Raji (cell line): ENCODE results near the gene IGHMBP2.

Source experiments
- POLR2A ChIP-seq: IDR thresholded peaks from 2 replicates; pipeline ENCODE4 v1.6.1; 2011; ENCODE audit warnings: low read depth, low read length, control low read depth; ENCODE audit not compliant: insufficient read depth

Gene IGHMBP2

GRCh38 chr11:68880851-68881250 lies 22.8 kb upstream of the IGHMBP2 start:
- TF ChIP-seq POLR2A: no peak

- TF ChIP-seq POLR2A: no peak
Measured at GRCh38 chr11:68881320-68881719, 22.4 kb upstream of the IGHMBP2 start.

- TF ChIP-seq POLR2A: no peak
Measured at GRCh38 chr11:68882391-68882790, 21.3 kb upstream of the IGHMBP2 start.

GRCh38 chr11:68889948-68890446 lies 13.7 kb upstream of the IGHMBP2 start:
- TF ChIP-seq POLR2A: no peak

- TF ChIP-seq POLR2A: no peak
Measured at GRCh38 chr11:68890490-68891231, 13.0 kb upstream of the IGHMBP2 start.

- TF ChIP-seq POLR2A: no peak
Measured at GRCh38 chr11:68891351-68891948, 12.2 kb upstream of the IGHMBP2 start.

GRCh38 chr11:68892576-68892975 lies 11.1 kb upstream of the IGHMBP2 start:
- TF ChIP-seq POLR2A: no peak

- TF ChIP-seq POLR2A: no peak
Measured at GRCh38 chr11:68893282-68893681, 10.4 kb upstream of the IGHMBP2 start.

- no peak for TF ChIP-seq POLR2A
Measured at GRCh38 chr11:68896171-68896959, 7.3 kb upstream of the IGHMBP2 start.

- TF ChIP-seq POLR2A: no peak
Measured at GRCh38 chr11:68897441-68897840, 6.2 kb upstream of the IGHMBP2 start.

GRCh38 chr11:68900835-68901381 lies 2.8 kb upstream of the IGHMBP2 start:
- no peak for TF ChIP-seq POLR2A

- TF ChIP-seq POLR2A: no peak
Measured at GRCh38 chr11:68904248-68904847, 657 bp downstream of the IGHMBP2 start.

- TF ChIP-seq POLR2A: no peak
Measured at GRCh38 chr11:68905421-68906360, 2.0 kb downstream of the IGHMBP2 start.

GRCh38 chr11:68908273-68908672 lies 4.6 kb downstream of the IGHMBP2 start:
- TF ChIP-seq POLR2A: no peak
